ENCODE measurements around the gene SUN2. TPM values are rescaled to one million over a fixed set of nuclear protein-coding genes. Genes with fewer than 3 reads are reported as not detected.
A peak's percentile ranks its signal among the peaks of the same experiment; 100 is the strongest.

The SUN2 gene
- total and polyA plus RNA-seq, 2 of the 4 experiments (the other 2 are of a cell fraction), result 27.8 to 50.0 TPM

DNA sequence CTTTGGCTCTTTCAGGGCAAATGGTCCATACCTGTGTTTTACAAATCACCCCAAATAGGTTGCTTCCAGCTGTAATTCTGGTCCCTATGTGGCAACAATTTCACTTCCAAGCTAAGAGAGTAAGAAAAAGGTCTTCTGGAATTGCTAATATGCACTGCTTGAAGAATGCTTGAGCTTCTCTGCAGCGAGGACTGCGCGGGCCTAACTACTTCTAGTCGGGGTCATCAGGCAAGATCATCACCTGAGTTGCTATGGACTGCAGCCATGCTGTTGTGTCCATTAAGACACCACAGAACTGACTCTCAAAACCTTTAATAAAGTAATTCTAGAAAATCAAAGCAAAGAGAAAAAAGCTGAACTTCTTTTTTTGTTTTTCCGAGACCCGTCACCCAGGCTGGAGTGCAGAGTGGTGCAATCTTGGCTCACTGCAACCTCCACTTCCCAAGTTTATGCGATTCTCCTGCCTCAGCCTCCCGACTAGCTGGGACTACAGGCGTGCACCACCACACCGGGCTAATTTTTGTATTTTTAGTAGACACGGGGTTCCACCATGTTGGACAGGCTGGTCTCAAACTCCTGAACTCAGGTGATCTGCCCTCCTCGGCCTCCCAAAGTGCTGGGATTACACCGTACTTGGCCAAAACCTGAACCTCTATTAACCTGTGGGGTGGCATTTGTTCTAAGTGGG is 57.2 kb downstream of the SUN2 start:
- Histone ChIP-seq H2BK120ac (ENCODE audit: low read depth, low read length) (no peak overlapping the region), H3K56ac (ENCODE audit: extremely low read depth, insufficient read depth, low read length) (no peak overlapping the region), H3K36me3 (ENCODE audit: control insufficient read depth, insufficient read depth, low read length) (peaks cover 6% of the 10 kb centered on the region; the same call in 1 of the 2 replicates), H2AK9ac (replicated peaks; ENCODE audit: low read depth, low read length, poor library complexity) (no peak overlapping the region), H2BK15ac (ENCODE audit: low read depth, low read length) (no peak overlapping the region), H4K20me1 (ENCODE audit: insufficient read depth, low read length) (peaks cover 17% of the 10 kb centered on the region; the same call in 1 of the 2 replicates), H4K5ac (ENCODE audit: low read depth, low read length) (no peak overlapping the region), H2BK20ac (ENCODE audit: low read depth, low read length) (no peak overlapping the region), H3K23ac (ENCODE audit: low read depth, low read length) (peak overlapping the region; percentile 73; the same call in 1 of the 2 replicates), H3K4me1 (ENCODE audit: control insufficient read depth, insufficient read depth, low read length) (peaks cover 11% of the 10 kb centered on the region), H3K9ac (ENCODE audit: low read depth, low read length) (no peak overlapping the region), H3K4ac (ENCODE audit: low read depth, low read length) (no peak overlapping the region), H3K79me1 (ENCODE audit: low read depth in 1 of 2, low read length in 2 of 2) (peaks cover 25 to 59% of the 10 kb centered on the region in 2 experiments), H2BK5ac (ENCODE audit: low read depth, low read length, poor library complexity, severe bottlenecking) (no peak overlapping the region), H3K4me2 (ENCODE audit: low read depth, low read length) (peak overlapping the region; percentile 100), H3K27ac (ENCODE audit: insufficient read depth, low read length) (no peak overlapping the region), H3K9me1 (ENCODE audit: insufficient read depth, low read length) (peaks cover 17% of the 10 kb centered on the region), H3K4me3 (ENCODE audit: insufficient read depth, low read depth, low read length) (peak overlapping the region; percentile 96; the same call in 1 of the 2 replicates), H3K27me3 (ENCODE audit: control insufficient read depth, insufficient read depth, low read length) (no peaks in the 10 kb centered on the region), H4K8ac (ENCODE audit: low read depth in 2 of 2, low read length in 2 of 2) (no peak overlapping the region), H3K18ac (ENCODE audit: low read depth, low read length) (no peak overlapping the region), H3K9me3 (ENCODE audit: control insufficient read depth, insufficient read depth, low read length) (no peaks in the 10 kb centered on the region), H3K14ac (replicated peaks; ENCODE audit: low read depth, low read length) (no peak overlapping the region), H4K91ac (ENCODE audit: insufficient read depth, low read depth, low read length) (no peak overlapping the region), H2AFZ (replicated peaks; ENCODE audit: low read length, poor library complexity) (no peak overlapping the region), H2AK5ac (ENCODE audit: low read depth, low read length) (no peak overlapping the region)
- WGBS, 2 experiments (ENCODE audit: extremely low coverage in 2 of 2, insufficient read length in 1 of 2), result 80% methylated on average over 2 of the region's 13 CpGs; no CpG with 5 or more reads in 1 of the 2 experiments
- intact Hi-C loops (cut with micrococcal nuclease) (no loop called here), in situ Hi-C loops (cut with MboI; ENCODE audit: low sequenced_read_pairs) (no loop called here), dilution Hi-C loops (cut with HindIII; ENCODE audit: low sequenced_read_pairs, unreplicated experiment) (no loop called here)
- no TSS peak for BruUV-seq (replicated peaks)
- TF ChIP-seq CEBPB (IDR thresholded peaks at IDR 0.05; ENCODE audit: low read depth, low read length), result no peak
- TF ChIP-seq MAFK (IDR thresholded peaks at IDR 0.05; ENCODE audit: low read depth, low read length), result no peak
- TF ChIP-seq SMC3 (IDR thresholded peaks at IDR 0.05; ENCODE audit: low read depth, low read length), result no peak
- no peak for TF ChIP-seq POLR2A (IDR thresholded peaks at IDR 0.05; ENCODE audit: low read depth, low read length)
- TF ChIP-seq MXI1 (IDR thresholded peaks at IDR 0.05; ENCODE audit: borderline replicate concordance, low read depth, low read length), result no peak
- TF ChIP-seq RCOR1 (IDR thresholded peaks at IDR 0.05; ENCODE audit: insufficient replicate concordance, low read length), result no peak
- no peak for TF ChIP-seq ELK1 (IDR thresholded peaks at IDR 0.05; ENCODE audit: borderline replicate concordance, low read depth, low read length)
- TF ChIP-seq CTCF (conservative IDR thresholded peaks at IDR 0.05; ENCODE audit: low read depth, low read length), result no peak
- TF ChIP-seq USF2 (IDR thresholded peaks at IDR 0.05; ENCODE audit: low read depth, low read length), result no peak
- TF ChIP-seq MAZ (IDR thresholded peaks at IDR 0.05; ENCODE audit: borderline replicate concordance, low read depth, low read length), result no peak
- TF ChIP-seq CHD1 (IDR thresholded peaks at IDR 0.05; ENCODE audit: low read depth, low read length), result no peak
- TF ChIP-seq BHLHE40 (IDR thresholded peaks at IDR 0.05; ENCODE audit: low read depth, low read length), result no peak
- TF ChIP-seq FOS (IDR thresholded peaks at IDR 0.05; ENCODE audit: low read depth, low read length), result no peak
- ChIA-PET POLR2A (ENCODE audit: unreplicated experiment) (no interaction called here), CTCF (no interaction called here)
- no peak for ATAC-seq (ENCODE audit: low read depth)
- DNase-seq, result no peak
